Cardiac fibroblast (primary cell): ENCODE results near the gene PELO.

Experiments used
- DNase-seq, 2 donors: peaks; one replicate each; pipeline versions ENCODE4 v3.0.0 to v3.0.0-alpha.2; 2010; ENCODE audit warnings: low read depth in 2 of 2
- H3K4me3 ChIP-seq, 2 donors: replicated peaks in 1 of 2; 1 replicate in 1 of 2; 2 replicates in 1 of 2; pipeline ENCODE4 v1.5.1; 2011; ENCODE audit warnings: low read depth in 2 of 2, low read length in 2 of 2, mild to moderate bottlenecking in 2 of 2, moderate library complexity in 1 of 2
- TF ChIP-seq, protein P1 (sequence below): IDR thresholded peaks from one replicate; pipeline ENCODE4 v1.5.1; 2011; ENCODE audit warnings: low read depth, mild to moderate bottlenecking, low read length, inconsistent platforms

The PELO gene

DNA sequence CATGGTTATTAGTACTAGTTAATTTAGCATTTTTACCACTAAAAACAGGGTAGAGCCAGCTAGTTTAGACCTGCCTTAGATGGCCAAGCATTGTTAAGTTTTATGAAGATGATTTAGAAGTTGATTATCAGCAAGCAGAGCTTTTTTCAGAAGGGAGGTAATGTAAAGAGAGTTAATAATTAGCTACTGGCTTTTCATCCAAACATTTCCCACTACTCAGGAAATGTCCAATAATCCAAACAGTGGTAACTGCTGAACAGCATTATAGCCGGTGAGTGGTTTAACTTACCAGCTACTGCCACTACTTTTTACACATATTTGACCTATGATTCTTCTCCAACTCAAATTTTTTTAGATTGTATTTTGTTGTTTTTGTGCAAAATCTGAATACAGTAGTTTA lies 1.7 kb downstream of the PELO start:
- TF ChIP-seq, protein P1, sequence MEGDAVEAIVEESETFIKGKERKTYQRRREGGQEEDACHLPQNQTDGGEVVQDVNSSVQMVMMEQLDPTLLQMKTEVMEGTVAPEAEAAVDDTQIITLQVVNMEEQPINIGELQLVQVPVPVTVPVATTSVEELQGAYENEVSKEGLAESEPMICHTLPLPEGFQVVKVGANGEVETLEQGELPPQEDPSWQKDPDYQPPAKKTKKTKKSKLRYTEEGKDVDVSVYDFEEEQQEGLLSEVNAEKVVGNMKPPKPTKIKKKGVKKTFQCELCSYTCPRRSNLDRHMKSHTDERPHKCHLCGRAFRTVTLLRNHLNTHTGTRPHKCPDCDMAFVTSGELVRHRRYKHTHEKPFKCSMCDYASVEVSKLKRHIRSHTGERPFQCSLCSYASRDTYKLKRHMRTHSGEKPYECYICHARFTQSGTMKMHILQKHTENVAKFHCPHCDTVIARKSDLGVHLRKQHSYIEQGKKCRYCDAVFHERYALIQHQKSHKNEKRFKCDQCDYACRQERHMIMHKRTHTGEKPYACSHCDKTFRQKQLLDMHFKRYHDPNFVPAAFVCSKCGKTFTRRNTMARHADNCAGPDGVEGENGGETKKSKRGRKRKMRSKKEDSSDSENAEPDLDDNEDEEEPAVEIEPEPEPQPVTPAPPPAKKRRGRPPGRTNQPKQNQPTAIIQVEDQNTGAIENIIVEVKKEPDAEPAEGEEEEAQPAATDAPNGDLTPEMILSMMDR = no peak
- no peak for DNase-seq
- peak overlapping the region; percentile 67 to 70 for H3K4me3 ChIP-seq

DNA sequence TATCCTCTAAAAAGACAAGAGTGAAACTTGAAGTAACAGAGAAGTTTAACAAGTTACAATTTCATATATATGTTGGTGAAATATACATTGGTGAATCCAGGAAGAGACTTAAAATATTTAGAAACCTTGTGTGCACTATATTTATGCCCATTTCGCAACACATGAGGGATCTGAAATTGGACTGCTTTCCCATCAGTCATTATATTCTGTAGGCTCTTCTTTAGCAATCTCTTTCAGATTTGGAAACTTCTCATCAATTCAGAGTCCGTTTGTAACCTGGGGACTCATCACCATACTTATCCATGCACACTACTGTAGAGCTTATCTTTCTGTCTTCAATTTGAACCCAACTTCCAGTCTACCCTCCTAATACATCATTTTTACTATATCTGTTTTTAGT lies 2.1 kb downstream of the PELO start:
- TF ChIP-seq, protein P1 = no peak
- no peak overlapping the region for H3K4me3 ChIP-seq

DNA sequence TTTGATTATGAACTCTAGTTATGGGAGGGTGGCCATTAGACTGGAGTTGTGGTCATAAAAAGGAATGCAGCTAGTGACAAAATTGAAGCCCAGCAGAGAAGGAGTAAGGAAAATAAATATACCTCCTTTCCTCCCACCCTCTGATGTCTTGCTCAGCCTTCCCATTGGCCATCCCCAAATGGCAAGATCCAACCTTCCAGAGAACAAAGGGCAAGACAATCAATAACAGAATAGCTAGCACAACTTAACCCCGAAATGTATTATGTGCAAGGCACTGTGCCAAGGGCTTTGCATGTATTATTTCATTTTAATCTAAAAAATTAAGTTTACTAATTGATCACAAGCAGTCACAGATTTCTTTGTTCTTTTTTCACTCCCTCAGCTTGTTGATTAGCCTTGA lies 3.6 kb downstream of the PELO start:
- no peak for DNase-seq
- TF ChIP-seq, protein P1 = no peak

More for the DNA sequence above, 2.1 kb downstream of the PELO start:
- no peak for DNase-seq

DNA sequence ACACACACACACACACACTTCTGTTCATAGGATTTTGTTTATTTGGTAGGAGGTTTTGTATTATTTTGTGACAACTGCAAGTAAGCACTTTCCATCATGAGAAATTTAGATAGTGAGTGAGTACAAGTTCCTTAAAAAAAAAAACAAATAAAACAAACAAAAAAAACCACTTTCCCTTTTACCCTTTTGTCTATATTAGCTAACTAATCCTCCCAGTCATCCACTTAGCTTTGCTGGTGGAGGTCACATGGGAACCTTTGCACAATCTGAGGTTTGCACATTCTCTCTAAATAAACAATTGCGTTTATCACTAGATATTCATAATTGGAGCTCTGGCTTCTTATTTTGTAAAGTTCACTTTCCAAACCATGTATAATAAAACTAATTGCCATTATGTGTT lies 6.8 kb downstream of the PELO start:
- DNase-seq = peak in 1 of 2 donors; percentile 64
- H3K4me3 ChIP-seq = no peak overlapping the region
- TF ChIP-seq, protein P1 = no peak

More for the DNA sequence above, 3.6 kb downstream of the PELO start:
- H3K4me3 ChIP-seq = no peak overlapping the region

DNA sequence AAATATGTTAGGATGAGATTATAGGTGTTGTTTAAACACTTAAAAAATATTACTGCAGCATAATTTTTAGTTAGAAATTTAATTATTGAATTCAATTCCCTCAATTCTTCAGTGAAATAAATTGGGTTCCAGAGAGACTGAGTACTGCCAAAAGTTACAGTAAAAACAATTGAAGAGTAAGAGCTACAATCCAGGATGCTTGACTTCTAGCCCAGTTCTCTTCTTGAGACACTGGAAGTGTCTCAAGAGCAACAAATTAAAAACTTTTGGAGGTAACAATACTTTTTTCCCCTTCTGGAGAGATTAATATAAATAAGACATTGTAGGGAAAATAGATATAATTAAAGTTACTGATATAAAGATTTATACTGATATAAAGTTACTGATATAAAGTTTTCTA lies 8.3 kb downstream of the PELO start:
- DNase-seq = no peak

DNA sequence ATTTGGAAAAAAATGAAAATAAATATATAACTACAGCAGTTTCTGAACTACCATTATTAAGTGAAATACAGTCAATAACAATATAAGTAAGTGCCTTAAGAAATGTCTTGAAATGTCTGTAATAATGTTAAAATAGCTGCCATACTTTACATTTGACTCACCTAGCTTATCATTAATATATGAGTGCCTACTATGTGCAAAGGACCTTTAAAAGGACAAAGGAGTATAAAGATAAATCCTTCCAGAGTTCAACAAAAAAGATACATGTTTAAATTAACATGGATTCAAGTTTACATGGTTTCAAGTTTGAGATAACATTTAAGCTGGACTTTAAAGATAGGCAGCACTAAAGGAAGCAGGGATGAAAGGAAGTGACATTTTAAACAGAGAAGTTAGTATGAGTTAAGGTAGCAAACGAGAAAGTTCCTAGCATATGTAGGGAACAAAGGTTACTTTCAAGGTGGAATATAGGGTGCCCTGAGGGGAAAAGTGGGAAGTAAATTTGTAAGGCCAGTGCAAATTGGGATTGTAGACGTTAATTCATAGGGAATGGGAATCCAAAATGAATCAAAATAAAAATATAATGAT lies 8.9 kb downstream of the PELO start:
- H3K4me3 ChIP-seq = no peak overlapping the region
- TF ChIP-seq, protein P1 = no peak
- DNase-seq = no peak

More for the DNA sequence above, 8.3 kb downstream of the PELO start:
- no peak overlapping the region for H3K4me3 ChIP-seq
- TF ChIP-seq, protein P1 = no peak

DNA sequence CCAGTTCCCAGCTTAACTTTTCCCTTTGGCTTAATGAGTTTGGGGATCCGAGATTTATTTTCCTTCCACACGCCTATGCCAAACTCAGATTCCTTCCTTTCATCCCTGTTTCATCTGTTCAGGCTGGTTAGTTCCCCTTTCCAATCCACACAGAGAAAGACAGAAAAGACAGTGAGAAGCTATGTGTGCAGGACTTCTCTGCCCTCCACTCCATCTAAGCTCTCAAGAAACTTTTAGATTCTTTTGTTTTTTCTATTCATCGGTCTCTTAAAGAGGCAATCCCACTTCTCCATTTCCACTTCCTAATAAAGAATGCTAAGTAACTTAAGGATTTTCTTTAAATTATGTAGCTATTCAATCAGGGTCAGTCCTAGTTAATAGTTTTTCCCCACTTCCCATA lies 11.2 kb downstream of the PELO start:
- DNase-seq = no peak
- peak overlapping the region; percentile 79 to 86 for H3K4me3 ChIP-seq
- TF ChIP-seq, protein P1 = no peak
